Thyroid gland (tissue), 4 donors: ENCODE measurements around the gene KCNMB2. TPM values are rescaled to one million over a fixed set of nuclear protein-coding genes. Genes with fewer than 3 reads are reported as not detected.

Source experiments
- DNase-seq, 2 donors: peaks; one replicate each; pipeline ENCODE4 v3.0.0-alpha.2; 2019
- H3K27ac ChIP-seq, 3 donors: fragments of 200-600 bp; sonication (generic); 1 replicate in 2 of 3; 2 replicates in 1 of 3; pipeline ENCODE4 v1.5.1; 2016 to 2019; ENCODE audit warnings: mild to moderate bottlenecking in 1 of 3, moderate library complexity in 1 of 3
- H3K27me3 ChIP-seq: fragments of 200-600 bp; sonication (generic); one replicate; pipeline ENCODE4 v1.5.1; 2019
- H3K36me3 ChIP-seq, 2 donors: fragments of 200-600 bp; sonication (generic); one replicate each; pipeline ENCODE4 v1.5.1; 2016 to 2019
- H3K4me1 ChIP-seq, 2 donors: fragments of 200-600 bp; sonication (generic); one replicate each; pipeline ENCODE4 v1.5.1; 2017 to 2019
- H3K4me3 ChIP-seq, 3 donors: fragments of 200-600 bp; sonication (generic); replicated peaks in 1 of 3; 1 replicate in 2 of 3; 2 replicates in 1 of 3; pipeline ENCODE4 v1.5.1; 2016; ENCODE audit warnings: mild to moderate bottlenecking in 1 of 3
- H3K9me3 ChIP-seq: fragments of 200-600 bp; sonication (generic); one replicate; pipeline ENCODE4 v1.5.1; 2017
- CTCF ChIP-seq, 6 experiments: fragments of 200-600 bp in 3 of 6; fragments of 450-650 bp in 3 of 6; sonication (generic) in 3 of 6; IDR thresholded peaks; one replicate each; pipeline ENCODE4 v1.5.1; 2016 to 2019; ENCODE audit warnings: antibody characterized with exemption in 6 of 6, mild to moderate bottlenecking in 2 of 6, inconsistent platforms in 1 of 6, moderate library complexity in 1 of 6
- POLR2A ChIP-seq, 2 donors: fragments of 450-650 bp; IDR thresholded peaks; one replicate each; pipeline ENCODE4 v1.6.1; 2017; ENCODE audit warnings: antibody characterized with exemption in 2 of 2, mild to moderate bottlenecking in 2 of 2, moderate library complexity in 1 of 2
- WGBS, 2 donors: methylation state at CpG; one replicate each; pipeline ENCODE4 v1.1.5; 2017; 5-methylcytosine and 5-hydroxymethylcytosine counted together
- intact Hi-C: fragments of 100-400 bp; cut with DNase I; formaldehyde crosslinking; loops from one replicate; pipeline ENCODE4 v1.15.1; 2023
- total RNA-seq, 4 donors: library from RNA; depleted of rRNA; stranded (reverse); fragments of >200 nt; gene quantifications; one replicate each; pipeline ENCODE4 v1.2.3, GENCODE V29; 2016

KCNMB2 gene
- total RNA-seq, 4 donors from 2014 or later = 0.56 to 0.92 (median 0.81) TPM; not detected in 1

- 97 to 98% methylated on average over 2 of the region's 2 CpGs for WGBS, 2 donors
- no peak for DNase-seq
- Histone ChIP-seq H3K4me1 (no peaks in the 10 kb centered on the region), H3K27me3 (no peaks in the 10 kb centered on the region), H3K36me3 (no peaks in the 10 kb centered on the region), H3K4me3 (no peak overlapping the region), H3K9me3 (no peaks in the 10 kb centered on the region), H3K27ac (no peak overlapping the region)
- intact Hi-C loops = no loop called here
- no peak for TF ChIP-seq CTCF (IDR thresholded peaks at IDR 0.05)
- no peak for TF ChIP-seq POLR2A (IDR thresholded peaks at IDR 0.05)
Measured at GRCh38 chr3:178527981-178528380, 8.3 kb upstream of the KCNMB2 start.

GRCh38 chr3:178529606-178530225 lies 6.5 kb upstream of the KCNMB2 start:
- Histone ChIP-seq H3K36me3 (no peaks in the 10 kb centered on the region), H3K4me1 (no peaks in the 10 kb centered on the region), H3K9me3 (no peaks in the 10 kb centered on the region), H3K4me3 (no peak overlapping the region), H3K27ac (no peak overlapping the region), H3K27me3 (no peaks in the 10 kb centered on the region)
- TF ChIP-seq CTCF (IDR thresholded peaks at IDR 0.05) (no peak), POLR2A (IDR thresholded peaks at IDR 0.05) (no peak)
- DNase-seq = no peak
- intact Hi-C loops = no loop called here

- TF ChIP-seq CTCF (IDR thresholded peaks at IDR 0.05) (no peak), POLR2A (IDR thresholded peaks at IDR 0.05) (no peak)
- intact Hi-C loops = no loop called here
- WGBS, 2 donors = 76 to 84% methylated on average over 2 of the region's 2 CpGs
Measured at GRCh38 chr3:178532476-178532875, 3.8 kb upstream of the KCNMB2 start.

GRCh38 chr3:178537122-178537705 lies 978 bp downstream of the KCNMB2 start:
- Histone ChIP-seq H3K9me3 (no peaks in the 10 kb centered on the region), H3K27ac (no peak overlapping the region), H3K4me3 (no peak overlapping the region), H3K36me3 (no peaks in the 10 kb centered on the region), H3K4me1 (peaks cover 0 to 10% of the 10 kb centered on the region in 2 donors), H3K27me3 (no peaks in the 10 kb centered on the region)
- no peak for DNase-seq
- TF ChIP-seq POLR2A (IDR thresholded peaks at IDR 0.05) (no peak), CTCF (IDR thresholded peaks at IDR 0.05) (no peak)
- WGBS, 2 donors = 59% methylated on average over 7 of the region's 7 CpGs
- intact Hi-C loops = no loop called here

More at GRCh38 chr3:178532476-178532875, 3.8 kb upstream of the KCNMB2 start:
- Histone ChIP-seq H3K9me3 (no peaks in the 10 kb centered on the region), H3K4me1 (peaks cover 0 to 10% of the 10 kb centered on the region in 2 donors), H3K36me3 (no peaks in the 10 kb centered on the region), H3K4me3 (no peak overlapping the region), H3K27me3 (no peaks in the 10 kb centered on the region), H3K27ac (no peak overlapping the region)
- DNase-seq = no peak

GRCh38 chr3:178538056-178538455 lies 1.8 kb downstream of the KCNMB2 start:
- TF ChIP-seq POLR2A (IDR thresholded peaks at IDR 0.05) = no peak
- no peak for TF ChIP-seq CTCF (IDR thresholded peaks at IDR 0.05)
- intact Hi-C loops = no loop called here
- Histone ChIP-seq H3K9me3 (no peaks in the 10 kb centered on the region), H3K27ac (no peak overlapping the region), H3K4me1 (peaks cover 0 to 10% of the 10 kb centered on the region in 2 donors), H3K36me3 (no peaks in the 10 kb centered on the region), H3K4me3 (no peak overlapping the region), H3K27me3 (no peaks in the 10 kb centered on the region)
- no peak for DNase-seq
- 77 to 86% methylated on average over 4 of the region's 4 CpGs for whole genome bisulfite sequencing, 2 donors
